GM12878 (cell line): ENCODE measurements around the gene CYP26C1.

Experiments
- SP1 ChIP-seq: IDR thresholded peaks from one replicate; pipeline ENCODE4 v1.6.1; 2011; ENCODE audit warnings: low read depth, low read length
- TF ChIP-seq, protein P1 (sequence below): IDR thresholded peaks from 2 replicates; pipeline ENCODE4 v1.6.1; 2012; ENCODE audit warnings: low read depth, low read length, improper control_type of control experiment

DNA sequence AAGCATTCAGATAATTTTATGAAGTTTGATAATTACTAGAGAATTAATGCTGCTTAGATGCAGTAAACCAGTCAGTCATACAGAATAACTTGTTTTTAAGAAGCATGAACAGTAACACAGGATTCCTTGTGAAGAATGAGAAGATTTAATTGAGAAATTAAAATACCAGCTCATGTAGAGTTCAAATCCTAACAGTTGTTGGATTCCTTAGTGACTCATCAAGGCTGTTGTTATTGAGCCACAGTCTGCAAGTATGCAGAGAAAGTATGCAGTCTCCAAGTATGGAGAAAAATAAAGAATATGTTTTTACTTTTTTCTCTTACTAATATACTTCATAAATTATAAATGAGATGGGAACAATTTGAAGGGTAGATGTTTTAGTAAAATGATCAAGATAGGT lies 30.2 kb upstream of the CYP26C1 start:
- no peak for TF ChIP-seq SP1
- TF ChIP-seq, protein P1, sequence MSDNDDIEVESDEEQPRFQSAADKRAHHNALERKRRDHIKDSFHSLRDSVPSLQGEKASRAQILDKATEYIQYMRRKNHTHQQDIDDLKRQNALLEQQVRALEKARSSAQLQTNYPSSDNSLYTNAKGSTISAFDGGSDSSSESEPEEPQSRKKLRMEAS, result no peak
